Hematopoietic multipotent progenitor cell treated with erythropoietin and hydrocortisone succinate and interleukin-3 and kit ligand, for 8 days (in vitro differentiated cells): ENCODE data around the gene ANKRD31.
"Not testable (repeated sequence)": the region's sequence is repeated elsewhere in the genome, so short reads cannot be mapped to it uniquely, and the experiment has no call there.

ENCODE experiments used
- DNase-seq: peaks from one replicate; pipeline ENCODE4 v3.0.0-alpha.2; 2015

Gene ANKRD31

DNA sequence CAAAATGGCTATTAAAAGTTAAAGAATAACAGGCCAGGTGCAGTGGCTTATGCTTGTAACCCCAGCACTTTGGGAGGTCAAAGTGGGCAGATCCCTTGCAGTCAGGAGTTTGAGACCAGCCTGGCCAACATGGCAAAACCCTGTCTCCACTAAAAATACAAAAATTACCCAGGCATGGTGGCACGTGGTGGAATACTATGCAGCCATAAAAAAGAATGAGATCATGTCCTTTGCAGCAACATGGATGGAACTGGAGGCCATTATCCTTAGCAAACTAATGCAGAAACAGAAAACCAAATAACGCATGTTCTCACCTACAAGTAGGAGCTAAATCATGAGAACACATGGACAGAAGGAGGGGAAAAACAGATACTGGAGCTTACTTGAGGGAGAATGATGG, 15.9 kb downstream of the ANKRD31 start:
- DNase-seq: not testable (repeated sequence)

DNA sequence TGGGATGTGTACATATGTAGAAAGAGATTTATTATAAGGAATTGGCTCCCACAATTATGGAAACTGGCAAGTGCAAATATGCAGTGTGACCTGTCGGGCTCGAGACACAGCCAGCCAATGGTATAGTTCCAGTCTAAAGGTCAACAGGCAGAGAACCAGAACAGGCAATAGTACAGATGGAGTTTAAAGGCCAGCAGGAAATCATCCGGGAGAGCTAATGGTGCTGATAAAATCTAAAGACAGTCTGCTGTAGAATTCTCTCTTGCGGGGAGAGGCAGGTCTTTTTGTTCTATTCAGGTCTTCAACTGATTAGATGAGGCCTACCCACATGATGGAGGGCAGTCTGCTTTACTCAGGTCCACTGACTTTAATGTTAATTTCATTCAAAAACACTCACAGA, 21.8 kb downstream of the ANKRD31 start:
- DNase-seq: no peak

DNA sequence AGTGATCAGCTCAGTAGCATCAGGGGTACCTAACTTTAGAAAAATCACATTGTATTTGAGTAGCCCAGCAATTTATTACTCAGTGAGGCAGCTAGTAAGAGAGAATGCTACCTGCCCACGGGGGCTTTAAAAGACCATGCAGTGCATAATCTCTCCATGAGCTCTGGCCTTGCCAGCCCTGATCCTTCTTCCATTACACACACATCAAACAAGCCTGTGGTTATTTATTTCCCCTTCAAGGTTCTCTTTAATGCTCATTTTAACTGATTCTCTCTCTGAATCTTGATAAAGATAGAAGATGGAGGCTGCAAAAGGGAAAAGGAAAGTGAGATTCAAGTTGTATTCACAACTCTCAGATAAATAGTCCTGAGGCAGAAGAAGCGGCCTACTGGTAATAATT, 22.3 kb downstream of the ANKRD31 start:
- no peak for DNase-seq

DNA sequence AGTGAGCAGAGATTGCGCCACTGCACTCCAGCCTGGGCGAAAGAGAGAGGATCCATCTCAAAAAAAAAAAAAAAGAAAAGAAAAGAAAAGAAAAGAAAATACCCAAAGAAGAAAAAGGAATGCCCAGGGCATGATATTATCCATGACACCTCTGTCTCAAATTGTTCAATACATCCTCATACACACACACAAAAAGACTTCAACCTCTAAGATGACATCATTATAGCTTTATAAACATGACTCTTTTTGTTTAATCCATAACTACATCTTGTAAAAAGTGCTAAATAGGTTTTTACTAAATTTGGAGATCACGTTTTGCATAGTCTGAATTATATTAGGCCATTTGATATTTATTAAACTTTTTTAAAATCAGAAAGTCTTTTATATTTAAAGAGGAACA, 33.1 kb downstream of the ANKRD31 start:
- no peak for DNase-seq

DNA sequence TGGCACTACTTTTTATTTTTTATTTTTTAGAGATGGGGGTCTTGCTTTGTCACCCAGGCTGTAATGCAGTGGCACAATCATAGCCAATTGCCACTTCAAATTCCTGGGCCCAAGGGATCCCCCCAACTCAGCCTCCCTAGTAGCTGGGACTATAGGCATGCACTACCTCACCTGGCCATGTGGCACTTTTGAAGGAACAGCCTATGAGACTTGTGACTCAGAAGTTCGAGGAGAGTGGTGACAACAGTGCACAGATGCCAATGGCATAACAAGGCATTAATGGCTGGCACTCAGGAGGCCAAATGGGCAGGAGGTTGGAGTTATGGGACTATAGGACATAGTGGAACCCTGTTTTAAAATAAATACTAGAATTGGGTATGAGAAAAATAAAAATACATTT, 33.7 kb downstream of the ANKRD31 start:
- DNase-seq: no peak

DNA sequence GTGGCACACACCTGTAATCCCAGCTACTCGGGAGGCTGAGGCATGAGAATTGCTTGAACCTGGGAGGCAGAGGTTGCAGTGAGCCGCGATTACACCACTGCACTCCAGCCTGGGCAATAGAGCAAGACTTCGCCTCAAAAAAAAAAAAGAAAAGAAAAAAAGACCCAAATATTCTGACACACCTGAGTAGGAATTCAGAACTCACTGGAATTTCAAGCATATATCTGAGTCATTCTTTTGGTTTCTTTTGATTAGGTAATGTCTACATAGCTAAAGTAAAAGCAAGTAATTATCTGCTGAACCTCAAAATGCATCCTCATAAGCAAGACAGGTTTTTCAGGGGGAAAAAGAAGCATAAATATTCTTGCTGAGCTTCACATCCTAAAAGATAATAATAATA, 35.9 kb downstream of the ANKRD31 start:
- DNase-seq: no peak

DNA sequence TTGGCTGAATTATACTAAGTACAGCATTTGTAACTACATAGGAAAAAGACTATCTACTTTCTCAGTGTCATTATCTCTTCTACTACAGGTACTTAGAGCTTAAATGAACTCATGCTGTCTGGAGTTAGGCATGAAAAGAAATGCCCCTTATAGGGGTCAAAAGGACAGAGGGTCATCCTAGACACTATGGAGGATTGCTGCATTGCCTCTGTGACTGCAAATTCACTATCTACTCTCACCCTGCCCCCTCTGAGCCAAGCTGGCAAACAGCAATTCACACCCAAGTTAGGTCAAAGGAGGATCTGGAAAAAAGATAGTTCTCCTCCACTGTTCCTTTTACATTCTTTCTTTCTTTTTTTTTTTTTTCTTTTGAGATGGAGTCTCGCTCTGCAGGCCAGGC, 36.7 kb downstream of the ANKRD31 start:
- no peak for DNase-seq

DNA sequence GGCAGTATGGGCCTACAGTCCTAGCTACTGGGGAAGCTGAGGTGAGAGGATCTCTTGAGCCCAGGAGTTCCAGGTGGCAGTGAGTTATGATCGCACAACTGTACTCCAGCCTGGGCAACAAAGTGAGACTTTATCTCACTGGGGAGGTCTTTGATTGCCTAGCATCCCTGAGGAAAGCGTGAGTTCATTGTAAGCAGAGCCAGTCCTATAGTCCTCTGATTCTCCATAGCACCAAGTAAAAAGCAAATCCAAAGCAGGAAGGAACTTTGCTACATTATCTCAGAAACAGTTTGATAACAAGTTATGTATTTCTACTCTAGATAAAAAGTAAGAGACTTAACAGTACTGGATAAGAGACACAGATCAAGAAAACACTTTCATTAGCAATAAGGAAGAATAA, 37.6 kb downstream of the ANKRD31 start:
- DNase-seq: no peak

DNA sequence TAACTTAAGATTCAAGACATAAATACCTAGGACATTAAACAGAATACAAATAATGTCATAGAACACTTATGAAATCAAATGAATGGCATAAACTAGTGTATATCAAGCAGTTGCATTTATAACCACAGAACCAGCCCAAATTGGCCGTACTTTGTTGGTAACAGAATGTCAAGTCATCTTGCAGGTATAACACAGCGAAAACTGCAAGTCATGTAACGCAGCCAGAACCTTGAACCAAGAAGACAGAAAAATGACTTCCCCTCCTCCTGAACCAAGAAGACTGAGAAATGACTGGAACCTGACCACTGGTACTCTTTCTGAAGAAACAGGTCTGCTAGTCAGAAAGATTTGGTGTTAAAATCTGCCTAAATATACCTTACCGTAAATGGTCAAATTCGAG, 38.9 kb downstream of the ANKRD31 start:
- no peak for DNase-seq

DNA sequence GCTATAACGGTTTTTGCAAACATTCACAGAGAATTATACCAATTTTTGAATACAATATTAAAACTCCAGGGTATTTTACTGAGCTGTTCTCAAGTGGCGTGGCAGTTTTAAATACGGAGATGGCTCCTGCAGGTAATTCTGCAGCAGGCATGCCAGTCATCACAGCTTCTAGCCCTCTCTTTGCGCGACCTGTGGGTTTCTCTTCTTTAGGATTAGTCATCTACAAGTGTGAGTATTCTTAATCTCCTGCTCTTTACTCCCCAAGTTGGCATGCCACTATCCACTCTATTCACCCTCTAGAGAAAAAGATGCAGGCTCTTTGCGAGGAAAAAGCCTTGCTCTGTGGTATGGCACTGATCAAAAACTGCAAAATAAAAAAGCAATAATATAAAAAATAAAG, 43.9 kb downstream of the ANKRD31 start:
- no peak for DNase-seq

DNA sequence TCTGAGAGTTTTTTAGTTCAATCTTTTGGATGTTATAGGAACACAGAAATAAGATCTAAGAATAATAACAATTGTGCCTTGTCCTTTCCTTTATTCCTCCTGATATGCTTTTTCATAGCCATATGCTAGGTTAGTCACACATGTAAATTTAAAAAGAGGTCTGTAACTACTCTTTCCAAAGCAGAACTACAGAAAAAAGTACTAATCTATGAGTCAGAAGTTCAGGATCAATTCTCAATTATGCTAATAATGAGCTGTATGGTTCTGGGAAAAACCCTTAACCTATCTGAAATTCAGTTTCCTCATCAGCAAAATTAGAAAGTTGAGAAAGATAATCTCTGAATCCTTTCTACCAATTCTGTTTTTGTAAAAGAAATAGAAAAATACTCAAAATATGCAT, 44.4 kb downstream of the ANKRD31 start:
- no peak for DNase-seq

DNA sequence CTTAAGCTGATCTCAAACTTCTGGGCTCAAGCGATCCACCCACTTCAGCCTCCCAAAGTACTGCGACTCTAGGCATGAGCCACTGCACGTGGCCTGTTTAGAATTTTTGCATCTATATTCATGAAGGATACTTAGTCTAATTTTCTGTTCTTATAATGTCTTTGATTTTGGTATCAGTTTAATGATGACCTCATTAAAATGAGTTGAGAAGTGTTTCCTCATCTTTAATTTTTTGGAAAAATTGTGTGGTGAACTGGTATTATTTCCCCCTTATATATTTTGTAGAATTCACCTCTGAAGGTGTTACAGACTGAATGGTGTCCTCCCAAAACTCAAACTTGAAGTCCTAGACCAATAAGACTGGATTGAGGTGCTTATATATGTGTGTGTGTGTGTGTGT, 46.5 kb downstream of the ANKRD31 start:
- DNase-seq: no peak

DNA sequence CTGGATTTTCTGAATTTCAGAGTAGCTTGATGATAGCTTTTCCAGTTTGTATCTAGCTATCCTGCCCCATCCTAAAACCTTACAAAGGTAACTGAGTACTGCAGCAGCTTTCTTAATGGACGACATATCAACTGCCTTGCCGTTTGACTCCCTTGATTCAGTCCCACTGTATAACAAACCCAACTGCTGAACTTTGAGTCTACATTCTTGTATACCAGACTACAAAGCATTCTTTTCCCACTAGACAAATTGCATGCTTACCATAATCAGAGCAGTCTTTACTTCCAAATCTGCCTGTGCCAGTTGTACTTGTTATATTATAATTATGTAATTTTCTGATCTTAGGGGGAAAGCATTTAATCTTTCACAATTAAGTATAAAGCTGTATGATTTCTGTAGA, 47.3 kb downstream of the ANKRD31 start:
- DNase-seq: no peak

DNA sequence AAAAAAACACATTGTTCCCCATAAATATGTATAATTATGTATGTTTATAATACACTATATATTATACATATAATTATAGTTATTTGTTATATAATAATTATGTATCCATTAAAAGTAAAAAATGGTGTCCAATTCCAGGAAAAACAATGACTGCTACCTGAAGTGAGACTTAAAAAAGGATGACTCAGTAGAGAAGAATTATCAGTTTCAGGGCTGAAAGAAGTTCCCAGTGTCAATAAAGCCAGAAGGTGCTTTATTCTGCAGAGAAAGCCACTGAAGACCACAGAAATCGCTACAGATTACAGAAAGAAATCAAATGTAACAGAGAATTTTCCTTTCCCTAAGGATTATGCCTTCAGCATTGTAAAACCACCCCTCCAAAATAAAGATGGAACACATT, 50.9 kb downstream of the ANKRD31 start:
- DNase-seq: no peak

DNA sequence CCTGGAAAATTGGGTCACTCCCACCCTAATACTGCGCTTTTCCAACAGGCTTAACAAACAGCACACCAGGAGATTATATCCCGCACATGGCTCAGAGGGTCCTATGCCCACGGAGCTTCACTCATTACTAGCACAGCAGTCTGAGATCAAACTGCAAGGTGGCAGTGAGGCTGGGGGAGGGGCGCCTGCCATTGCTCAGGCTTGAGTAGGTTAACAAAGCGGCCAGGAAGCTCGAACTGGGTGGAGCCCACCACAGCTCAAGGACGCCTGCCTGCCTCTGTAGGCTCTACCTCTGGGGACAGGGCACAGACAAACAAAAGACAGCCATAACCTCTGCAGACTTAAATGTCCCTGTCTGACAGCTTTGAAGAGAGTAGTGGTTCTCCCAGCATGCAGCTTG, 60.7 kb downstream of the ANKRD31 start:
- not testable (repeated sequence) for DNase-seq

DNA sequence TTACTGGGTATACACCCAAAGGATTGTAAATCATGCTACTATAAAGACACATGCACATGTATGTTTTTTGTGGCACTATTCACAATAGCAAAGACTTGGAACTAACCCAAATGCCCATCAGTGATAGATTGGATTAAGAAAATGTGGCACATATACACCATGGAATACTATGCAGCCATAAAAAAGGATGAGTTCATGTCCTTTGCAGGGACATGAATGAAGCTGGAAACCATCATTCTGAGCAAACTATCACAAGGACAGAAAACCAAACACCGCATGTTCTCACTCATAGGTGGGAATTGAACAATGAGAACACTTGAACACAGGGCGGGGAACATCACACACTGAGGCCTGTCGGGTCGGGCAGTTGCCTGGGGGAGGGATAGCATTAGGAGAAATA, 61.8 kb downstream of the ANKRD31 start:
- DNase-seq: not testable (repeated sequence)

DNA sequence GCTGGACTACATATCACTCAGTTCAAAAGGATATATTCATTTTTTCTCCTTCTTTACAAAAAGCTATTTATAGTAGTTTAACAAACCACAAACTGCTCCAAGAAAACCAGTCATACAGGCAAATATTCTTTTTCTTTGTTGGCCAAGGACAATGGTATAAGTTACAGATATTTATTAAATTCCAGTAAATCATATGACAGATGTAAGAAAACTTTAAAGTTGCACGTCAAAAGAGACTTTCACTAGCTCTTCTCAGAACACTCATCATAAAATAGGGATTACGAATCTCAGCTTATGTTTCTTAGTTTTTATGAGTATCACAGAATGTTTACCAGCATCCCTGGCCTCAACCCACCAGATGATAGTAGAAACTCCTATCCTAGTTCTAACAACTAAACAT, 67.2 kb downstream of the ANKRD31 start:
- no peak for DNase-seq

DNA sequence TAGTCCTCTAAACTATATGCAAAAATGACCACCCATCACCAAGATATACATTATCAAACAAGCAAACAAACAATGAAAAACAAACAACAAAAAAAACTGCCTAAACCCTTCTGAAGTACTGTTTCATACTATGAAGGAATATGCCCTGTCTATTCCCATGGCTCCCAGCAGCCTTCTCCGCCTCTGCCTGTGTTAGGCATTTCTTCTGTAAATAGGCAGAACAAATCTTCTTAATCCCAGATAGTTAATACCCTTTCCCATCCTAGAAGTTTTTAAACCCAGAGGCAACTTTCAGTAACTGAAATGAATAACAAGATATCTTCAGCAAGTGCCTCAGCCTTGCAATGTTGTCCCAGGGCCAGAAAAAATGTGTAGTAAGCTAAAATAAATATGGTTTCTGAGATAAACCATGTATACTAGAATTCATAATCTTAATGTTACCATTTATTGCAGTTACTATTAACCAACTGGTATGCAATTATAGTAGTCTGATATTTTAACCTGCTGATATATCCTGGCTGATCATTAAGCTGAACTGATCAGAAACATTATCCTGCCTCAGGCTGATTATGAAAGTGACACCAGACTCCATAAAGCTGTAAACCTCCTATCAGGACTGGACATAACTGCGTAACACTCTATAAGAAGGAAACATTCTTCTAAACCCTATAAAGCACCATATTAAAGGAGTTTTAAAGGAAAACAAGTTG, 68.5 kb downstream of the ANKRD31 start:
- no peak for DNase-seq

DNA sequence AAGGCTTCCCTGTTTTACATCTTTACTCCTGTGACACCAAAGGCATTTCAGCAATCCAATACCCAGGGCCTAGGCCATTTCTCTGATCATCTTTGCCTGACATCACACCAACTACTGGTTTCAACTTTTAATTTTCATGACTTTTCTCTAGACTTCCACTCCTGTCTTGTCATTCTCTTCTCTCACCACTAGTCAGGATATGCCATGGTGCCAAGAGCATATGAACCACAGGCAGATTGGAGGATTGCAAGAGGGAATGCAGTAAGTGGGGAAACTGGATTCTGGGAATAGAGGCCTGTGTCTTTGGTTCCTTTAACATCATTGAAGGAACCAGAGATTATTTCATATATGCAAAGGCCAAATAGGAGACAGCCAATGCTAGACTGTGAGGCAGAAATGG, 69.3 kb downstream of the ANKRD31 start:
- peak; percentile 13 for DNase-seq

DNA sequence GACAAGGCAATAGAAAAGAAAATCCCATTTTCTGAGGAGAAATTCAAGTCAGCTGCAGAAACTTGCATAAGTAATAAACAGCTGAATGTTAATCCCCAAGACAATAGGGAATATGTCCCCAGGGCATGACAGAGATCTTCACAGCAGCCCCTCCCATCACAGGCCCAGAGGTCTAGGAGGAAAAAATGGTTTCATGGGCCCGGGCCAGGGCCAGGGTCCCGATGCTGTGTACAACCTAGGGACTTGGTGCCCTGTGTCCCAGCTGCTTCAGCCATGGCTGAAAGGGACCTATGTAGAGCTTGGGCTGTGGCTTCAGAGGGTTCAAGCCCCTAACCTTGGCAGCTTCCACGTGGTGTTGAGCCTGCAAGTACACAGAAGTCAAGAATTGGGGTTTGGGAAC, 75.2 kb downstream of the ANKRD31 start:
- DNase-seq: not testable (repeated sequence)

DNA sequence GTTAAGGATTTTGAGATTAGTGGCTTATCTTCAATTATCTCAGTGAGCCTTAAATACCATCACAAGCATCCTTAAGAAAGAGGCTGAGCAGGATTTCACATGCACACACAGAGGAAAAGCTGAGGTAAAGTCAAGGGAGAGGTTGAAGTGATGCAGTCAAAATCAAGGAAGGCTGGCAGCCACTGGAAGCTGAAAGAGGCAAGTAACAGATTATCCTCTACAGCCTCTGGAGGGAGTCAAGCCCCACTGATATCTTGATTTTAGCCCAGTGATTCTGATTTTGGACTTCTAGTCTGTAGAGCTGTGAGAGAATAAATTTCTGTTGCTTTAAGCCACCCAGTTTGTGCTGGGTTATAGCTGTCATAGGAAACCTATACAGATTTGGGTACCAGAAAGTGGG, 80.1 kb downstream of the ANKRD31 start:
- no peak for DNase-seq

DNA sequence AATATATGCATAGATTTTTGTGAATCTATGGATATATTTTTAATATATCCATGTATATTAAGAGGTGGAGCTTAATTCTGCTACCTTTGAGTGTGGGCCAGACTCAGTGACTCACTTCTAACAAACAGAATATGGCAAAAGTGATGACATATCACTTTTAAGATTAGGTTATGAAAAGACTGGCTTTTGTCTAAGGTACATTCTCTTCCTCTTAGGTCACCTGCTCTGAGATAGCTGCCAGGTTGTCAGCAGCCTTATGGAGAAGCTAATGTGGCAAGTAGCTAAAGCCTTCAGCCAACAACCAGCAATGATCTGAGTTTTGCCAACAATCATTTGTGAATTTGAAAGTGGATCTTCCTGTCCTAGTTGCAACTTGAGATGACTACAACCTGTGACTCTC, 83.8 kb downstream of the ANKRD31 start:
- DNase-seq: no peak

DNA sequence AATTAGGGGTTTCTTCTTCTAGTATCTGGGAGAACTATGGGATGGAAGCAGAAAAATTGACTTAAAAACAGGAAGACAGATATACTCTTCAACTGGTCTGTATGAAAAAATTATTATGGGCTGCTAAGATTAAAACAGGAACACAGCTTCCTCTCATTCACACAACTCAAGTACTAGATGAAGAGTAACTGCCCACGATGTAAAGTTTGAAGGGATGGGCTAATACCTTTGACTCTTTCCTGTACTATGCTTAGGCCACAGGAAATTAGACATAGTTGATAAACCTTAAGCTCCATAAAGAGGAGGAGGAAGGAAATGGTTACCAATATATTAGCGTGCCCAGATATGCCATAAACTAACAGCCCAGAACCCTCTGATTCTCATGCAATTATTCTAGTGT, 88.6 kb downstream of the ANKRD31 start:
- no peak for DNase-seq

DNA sequence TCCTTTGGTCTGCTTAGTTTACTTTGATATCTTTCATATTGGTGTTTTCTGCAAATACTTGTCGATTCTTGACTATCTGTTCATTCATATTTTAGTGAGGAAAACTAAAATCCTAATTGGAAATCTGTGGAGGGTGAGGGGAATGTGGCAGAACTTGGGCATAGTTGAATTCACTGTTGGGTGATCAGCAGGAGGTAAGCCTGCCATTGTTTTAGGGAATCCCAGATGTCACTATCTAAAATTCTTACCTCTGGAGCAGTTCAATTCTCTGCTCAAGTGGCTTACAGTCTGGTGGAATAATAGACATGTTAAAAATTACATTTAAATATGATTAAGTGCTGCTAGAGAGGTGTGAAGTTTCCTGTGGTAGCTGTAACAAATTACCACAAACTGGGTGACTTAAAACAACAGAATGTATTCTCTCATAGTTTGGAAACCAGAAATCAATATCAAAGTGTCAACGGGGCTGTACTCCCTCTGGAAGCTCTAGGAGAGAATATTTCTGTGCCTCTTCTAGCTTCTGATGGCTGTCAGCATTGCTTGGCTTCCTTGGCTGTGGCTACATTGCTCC, 94.0 kb downstream of the ANKRD31 start:
- DNase-seq: no peak

DNA sequence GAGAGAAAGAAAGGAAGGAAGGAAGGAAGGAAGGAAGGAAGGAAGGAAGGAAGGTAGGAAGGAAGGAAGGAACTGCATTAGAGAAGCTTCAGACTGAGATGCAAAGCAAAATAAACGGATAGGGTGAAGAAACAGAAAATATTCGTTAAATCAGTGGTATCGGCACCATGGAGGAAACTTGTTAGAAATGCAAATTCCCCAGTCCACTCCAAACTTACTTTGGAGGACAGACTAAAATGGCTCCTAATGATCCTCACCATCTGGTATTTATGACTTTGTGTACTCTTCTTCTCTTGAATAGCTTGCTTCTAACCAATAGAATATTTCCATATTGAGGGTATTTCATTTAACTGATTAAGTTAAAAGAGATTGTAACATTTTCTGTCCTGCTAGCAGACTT, 96.4 kb downstream of the ANKRD31 start:
- no peak for DNase-seq
